ENCODE results near the gene IRF5.
"Not testable (repeated sequence)": the region's sequence is repeated elsewhere in the genome, so short reads cannot be mapped to it uniquely, and the experiment has no call there.

The IRF5 gene

DNA sequence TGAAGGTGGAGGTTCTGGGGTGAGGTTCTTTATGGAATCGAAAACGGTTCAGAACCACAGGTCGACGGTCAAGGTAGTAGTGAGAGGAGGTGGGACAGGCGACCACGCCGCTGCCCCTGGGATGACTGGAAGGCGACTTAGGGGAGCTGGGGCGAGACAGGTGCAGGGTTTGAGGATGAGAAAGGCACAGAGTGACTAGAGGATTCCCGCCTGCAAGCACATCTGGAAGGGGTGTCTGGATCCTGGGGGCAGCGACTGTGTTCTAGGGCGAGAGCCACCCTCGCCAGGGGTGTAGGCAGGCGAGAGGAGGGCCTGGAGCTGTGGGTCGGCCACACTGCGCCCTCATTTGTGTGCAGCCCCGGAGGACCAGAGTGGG is 468 bp upstream of the IRF5 start:
- Mint-ChIP-seq H3K9me3 (ENCODE audit: low read depth) (no peaks in the 10 kb centered on the region), H3K4me1 (ENCODE audit: low read depth) (peaks cover 24% of the 10 kb centered on the region)

DNA sequence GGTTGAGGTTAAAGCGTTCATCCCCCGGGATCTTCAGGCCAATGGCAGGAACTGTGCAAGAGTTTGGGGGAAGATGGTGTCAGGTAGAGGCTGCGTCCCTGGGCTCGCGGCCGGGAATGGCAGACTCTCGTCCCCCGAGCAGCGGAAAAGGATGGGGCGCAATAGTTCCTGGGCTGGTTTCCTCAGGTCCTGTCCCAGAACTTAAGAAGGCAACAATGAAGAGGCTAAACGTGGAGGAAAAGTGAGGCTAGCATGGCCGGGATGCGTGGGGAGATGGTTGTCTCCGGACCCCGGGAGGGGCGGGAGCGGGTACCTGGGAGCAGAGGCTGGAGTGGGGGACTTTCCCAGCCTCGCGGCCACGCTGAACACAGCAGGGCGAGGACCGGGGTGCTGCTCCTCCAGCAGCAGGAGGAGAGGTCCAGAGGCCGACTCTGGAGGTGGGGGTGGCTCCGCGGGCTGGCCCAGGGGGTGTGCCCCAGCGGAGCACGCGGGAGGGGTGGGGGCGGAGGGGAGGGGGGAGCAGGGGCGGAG is 882 bp downstream of the IRF5 start:
- Mint-ChIP-seq H3K36me3 (no peaks in the 10 kb centered on the region), H3K27ac (no peak overlapping the region), H3K27me3 (peaks cover 16% of the 10 kb centered on the region), H3K9me3 (ENCODE audit: low read depth) (no peaks in the 10 kb centered on the region), H3K4me1 (ENCODE audit: low read depth) (peaks cover 16% of the 10 kb centered on the region), H3K4me3 (peak overlapping the region; percentile 92)

More for the DNA sequence above, 468 bp upstream of the IRF5 start:
- Mint-ChIP-seq H3K27ac (no peak overlapping the region), H3K36me3 (no peaks in the 10 kb centered on the region), H3K4me3 (peak overlapping the region; percentile 85), H3K27me3 (peaks cover 16% of the 10 kb centered on the region)

DNA sequence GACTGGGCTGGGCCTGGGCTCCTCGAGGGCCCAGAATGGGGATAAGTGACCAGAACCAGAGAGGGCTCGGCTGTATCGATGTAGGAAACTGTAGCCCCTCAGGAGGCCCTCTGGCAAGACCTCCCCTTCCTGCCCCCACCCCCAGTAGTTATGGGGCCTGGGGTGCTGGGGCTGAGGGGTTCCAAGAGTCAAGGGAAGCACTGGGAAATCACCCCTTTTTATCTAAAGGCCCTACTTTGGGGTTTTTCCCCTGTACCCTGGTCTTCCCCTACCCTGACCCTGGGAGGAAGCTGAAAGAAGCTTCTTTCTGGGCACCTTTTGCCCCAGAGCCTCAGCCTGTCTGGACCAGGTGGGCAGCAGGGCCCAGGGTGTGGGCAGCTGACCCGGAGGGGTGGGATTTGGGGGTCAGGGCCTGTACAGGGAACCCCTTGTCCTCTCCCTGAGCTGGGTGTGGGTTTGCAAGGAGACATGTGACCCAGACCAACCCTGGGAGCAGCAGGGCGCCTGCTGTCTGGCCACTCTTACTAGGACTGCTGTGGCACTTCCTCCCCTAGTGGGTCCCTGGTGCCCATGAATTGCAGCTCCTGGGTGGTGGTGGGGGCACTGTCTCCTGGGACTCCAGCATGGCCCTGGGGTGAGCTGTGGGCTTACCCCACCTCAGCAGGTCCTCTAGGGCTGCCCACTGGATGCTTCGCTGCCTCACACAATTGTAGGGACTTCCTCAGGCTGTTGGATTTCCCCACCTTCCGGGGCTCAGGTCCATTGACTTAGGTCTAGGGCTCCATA is 1.5 kb downstream of the IRF5 start:
- Mint-ChIP-seq H3K27ac (no peak overlapping the region), H3K36me3 (no peaks in the 10 kb centered on the region), H3K4me1 (ENCODE audit: low read depth) (peaks cover 16% of the 10 kb centered on the region), H3K27me3 (peaks cover 16% of the 10 kb centered on the region), H3K9me3 (ENCODE audit: low read depth) (no peaks in the 10 kb centered on the region), H3K4me3 (peak overlapping the region; percentile 17)

GRCh38 chr7:128939861-128940410 is 2.2 kb downstream of the IRF5 start:
- Mint-ChIP-seq H3K27ac (no peak overlapping the region), H3K4me3 (peak overlapping the region; percentile 17), H3K36me3 (no peaks in the 10 kb centered on the region), H3K27me3 (peaks cover 16% of the 10 kb centered on the region), H3K4me1 (ENCODE audit: low read depth) (peaks cover 16% of the 10 kb centered on the region), H3K9me3 (ENCODE audit: low read depth) (no peaks in the 10 kb centered on the region)

DNA sequence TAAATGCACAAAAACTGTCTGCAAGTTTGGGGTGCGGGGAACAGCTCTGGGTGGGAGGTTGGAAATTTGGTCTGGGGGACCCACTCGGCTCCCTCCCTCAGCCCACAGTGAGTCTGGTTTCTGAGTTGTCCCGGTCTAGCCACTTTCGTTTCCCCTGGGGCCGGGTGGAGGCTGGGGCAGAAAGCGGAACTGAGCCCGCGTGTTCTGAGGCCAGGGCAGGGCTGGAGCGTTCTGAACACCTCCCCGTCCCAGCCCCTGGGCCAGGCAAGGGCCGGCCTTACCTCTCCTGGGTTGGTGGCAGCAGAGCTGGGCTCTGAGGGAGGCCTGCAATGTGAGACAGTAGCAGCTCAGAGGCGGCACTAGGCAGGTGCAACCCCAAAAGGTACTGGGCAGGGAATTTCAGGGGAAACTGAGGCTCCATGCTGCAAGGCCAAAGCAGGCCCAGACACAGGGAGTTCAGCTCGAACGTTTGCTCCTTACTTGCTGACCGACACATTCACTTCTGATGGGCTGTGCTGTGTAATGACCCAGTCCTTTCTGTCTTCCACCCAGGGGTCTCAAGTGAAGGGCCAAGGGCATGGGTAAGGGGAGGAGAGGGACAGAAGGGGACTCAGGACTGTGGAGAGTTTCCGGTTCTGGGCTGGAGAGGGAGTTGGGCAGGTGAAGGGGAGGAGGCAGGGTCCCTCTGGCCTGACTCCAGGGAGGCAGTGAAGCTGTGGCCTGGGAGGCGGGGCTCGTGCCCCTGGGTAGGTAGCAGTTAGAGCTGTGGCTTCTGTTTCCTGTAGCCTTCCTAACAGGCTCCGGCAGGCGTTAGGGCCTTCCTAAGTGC is 3.0 kb downstream of the IRF5 start:
- Mint-ChIP-seq H3K36me3 (no peaks in the 10 kb centered on the region), H3K4me3 (peak overlapping the region; percentile 46), H3K27me3 (peaks cover 16% of the 10 kb centered on the region), H3K27ac (no peak overlapping the region), H3K9me3 (ENCODE audit: low read depth) (no peaks in the 10 kb centered on the region), H3K4me1 (ENCODE audit: low read depth) (peaks cover 16% of the 10 kb centered on the region)

GRCh38 chr7:128941323-128941890 is 3.7 kb downstream of the IRF5 start:
- Mint-ChIP-seq H3K27ac (no peak overlapping the region), H3K9me3 (ENCODE audit: low read depth) (no peaks in the 10 kb centered on the region), H3K36me3 (no peaks in the 10 kb centered on the region), H3K4me3 (no peak overlapping the region), H3K27me3 (peaks cover 16% of the 10 kb centered on the region), H3K4me1 (ENCODE audit: low read depth) (peaks cover 16% of the 10 kb centered on the region)

- H3K27ac Mint-ChIP-seq = no peak overlapping the region
- H3K9me3 Mint-ChIP-seq (ENCODE audit: low read depth) = no peaks in the 10 kb centered on the region
- no peaks in the 10 kb centered on the region for H3K36me3 Mint-ChIP-seq
- H3K27me3 Mint-ChIP-seq = peaks cover 12% of the 10 kb centered on the region
- peaks cover 12% of the 10 kb centered on the region for H3K4me1 Mint-ChIP-seq (ENCODE audit: low read depth)
- H3K4me3 Mint-ChIP-seq = no peak overlapping the region
Observed at GRCh38 chr7:128941946-128942526, 4.3 kb downstream of the IRF5 start.

- H3K9me3 Mint-ChIP-seq (ENCODE audit: low read depth); H3K27ac Mint-ChIP-seq; H3K4me3 Mint-ChIP-seq; H3K27me3 Mint-ChIP-seq; H3K36me3 Mint-ChIP-seq; H3K4me1 Mint-ChIP-seq (ENCODE audit: low read depth): not testable (repeated sequence)
Observed at GRCh38 chr7:128943251-128943650, 5.5 kb downstream of the IRF5 start.

GRCh38 chr7:128944487-128945236 is 6.9 kb downstream of the IRF5 start:
- H3K27ac Mint-ChIP-seq = no peak overlapping the region
- H3K9me3 Mint-ChIP-seq (ENCODE audit: low read depth) = no peaks in the 10 kb centered on the region
- no peaks in the 10 kb centered on the region for H3K36me3 Mint-ChIP-seq
- H3K4me3 Mint-ChIP-seq = no peak overlapping the region
- peaks cover 5% of the 10 kb centered on the region for H3K27me3 Mint-ChIP-seq
- peaks cover 6% of the 10 kb centered on the region for H3K4me1 Mint-ChIP-seq (ENCODE audit: low read depth)

GRCh38 chr7:128945668-128946366 is 8.1 kb downstream of the IRF5 start:
- no peaks in the 10 kb centered on the region for H3K9me3 Mint-ChIP-seq (ENCODE audit: low read depth)
- no peaks in the 10 kb centered on the region for H3K36me3 Mint-ChIP-seq
- no peak overlapping the region for H3K4me3 Mint-ChIP-seq
- peaks cover 6% of the 10 kb centered on the region for H3K4me1 Mint-ChIP-seq (ENCODE audit: low read depth)
- no peak overlapping the region for H3K27ac Mint-ChIP-seq
- peaks cover 5% of the 10 kb centered on the region for H3K27me3 Mint-ChIP-seq

- Mint-ChIP-seq H3K4me3 (no peak overlapping the region), H3K4me1 (ENCODE audit: low read depth) (no peaks in the 10 kb centered on the region), H3K27me3 (no peaks in the 10 kb centered on the region), H3K36me3 (peaks cover 3% of the 10 kb centered on the region), H3K27ac (no peak overlapping the region), H3K9me3 (ENCODE audit: low read depth) (no peaks in the 10 kb centered on the region)
Observed at GRCh38 chr7:128946936-128947830, 9.5 kb downstream of the IRF5 start.

DNA sequence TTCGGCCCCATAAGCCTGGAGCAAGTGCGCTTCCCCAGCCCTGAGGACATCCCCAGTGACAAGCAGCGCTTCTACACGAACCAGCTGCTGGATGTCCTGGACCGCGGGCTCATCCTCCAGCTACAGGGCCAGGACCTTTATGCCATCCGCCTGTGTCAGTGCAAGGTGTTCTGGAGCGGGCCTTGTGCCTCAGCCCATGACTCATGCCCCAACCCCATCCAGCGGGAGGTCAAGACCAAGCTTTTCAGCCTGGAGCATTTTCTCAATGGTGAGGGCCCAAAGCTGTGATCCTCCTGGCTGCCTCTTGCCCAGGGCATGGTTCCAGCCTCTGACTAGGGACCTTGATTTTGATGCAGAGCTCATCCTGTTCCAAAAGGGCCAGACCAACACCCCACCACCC is 10.1 kb downstream of the IRF5 start:
- H3K4me3 Mint-ChIP-seq = no peak overlapping the region
- H3K36me3 Mint-ChIP-seq = peaks cover 3% of the 10 kb centered on the region
- H3K27me3 Mint-ChIP-seq = no peaks in the 10 kb centered on the region
- no peak overlapping the region for H3K27ac Mint-ChIP-seq
- no peaks in the 10 kb centered on the region for H3K4me1 Mint-ChIP-seq (ENCODE audit: low read depth)
- H3K9me3 Mint-ChIP-seq (ENCODE audit: low read depth) = no peaks in the 10 kb centered on the region

All from activated naive CD8-positive, alpha-beta T cell (primary cell).